HepG2 (cell line): Measurements from ENCODE around the gene GLDC. TPM values are rescaled to one million over a fixed set of nuclear protein-coding genes. Genes with fewer than 3 reads are reported as not detected.

Experiments used
- BHLHE40 ChIP-seq: IDR thresholded peaks from 2 replicates; pipeline ENCODE4 v1.6.1; 2011; ENCODE audit warnings: low read length, improper control_type of control experiment
- CENPT ChIP-seq: sonication (generic); formaldehyde crosslinking; IDR thresholded peaks from 2 replicates; pipeline ENCODE4 v1.8.0; 2022; ENCODE audit warnings: low read depth, mild to moderate bottlenecking, moderate library complexity, missing genetic modification reagents
- ESRRA ChIP-seq: sonication (generic); formaldehyde crosslinking; IDR thresholded peaks from 2 replicates; pipeline ENCODE4 v1.5.1; 2020; ENCODE audit warnings: mild to moderate bottlenecking, low read depth, missing genetic modification reagents
- HNRNPLL ChIP-seq: fragments of 200-400 bp; formaldehyde crosslinking; IDR thresholded peaks from 2 replicates; pipeline ENCODE4 v1.6.1; 2017; ENCODE audit warnings: mild to moderate bottlenecking, low read depth, low read length; ENCODE audit not compliant: poor library complexity, severe bottlenecking
- KLF9 ChIP-seq: IDR thresholded peaks from 2 replicates; pipeline ENCODE4 v1.6.1; 2016; ENCODE audit warnings: low read depth
- MAFF ChIP-seq: IDR thresholded peaks from 2 replicates; pipeline ENCODE4 v1.6.1; 2011; ENCODE audit warnings: low read depth, low read length, improper control_type of control experiment
- MAX ChIP-seq: IDR thresholded peaks from 2 replicates; pipeline ENCODE4 v1.6.1; 2012; ENCODE audit warnings: inconsistent platforms
- PHB2 ChIP-seq: fragments of 450-650 bp; IDR thresholded peaks from 2 replicates; pipeline ENCODE4 v1.6.1; 2018; ENCODE audit not compliant: partially characterized antibody
- POLR2G ChIP-seq: fragments of 200-400 bp; formaldehyde crosslinking; IDR thresholded peaks from 2 replicates; pipeline ENCODE4 v1.6.1; 2018; ENCODE audit warnings: mild to moderate bottlenecking, low read depth, low read length, moderate library complexity
- RCOR2 ChIP-seq: IDR thresholded peaks from 2 replicates; pipeline ENCODE4 v1.6.1; 2016; ENCODE audit warnings: missing biosample characterization, missing genetic modification reagents
- SSRP1 ChIP-seq: IDR thresholded peaks from 2 replicates; pipeline ENCODE4 v1.6.1; 2016; ENCODE audit warnings: control low read depth
- STAT6 ChIP-seq: sonication (generic); formaldehyde crosslinking; IDR thresholded peaks from 2 replicates; pipeline ENCODE4 v1.4.0; 2020; ENCODE audit warnings: missing genetic modification reagents, mild to moderate bottlenecking, borderline replicate concordance
- TCF7L2 ChIP-seq: IDR thresholded peaks from 2 replicates; pipeline ENCODE4 v1.6.1; 2011; ENCODE audit warnings: mild to moderate bottlenecking, low read depth, low read length, moderate library complexity
- TEAD2 ChIP-seq: sonication (generic); formaldehyde crosslinking; IDR thresholded peaks from 2 replicates; pipeline ENCODE4 v1.9.0; 2021; ENCODE audit warnings: missing genetic modification reagents
- TMF1 ChIP-seq: sonication (generic); formaldehyde crosslinking; IDR thresholded peaks from 2 replicates; pipeline ENCODE4 v1.8.1; 2022; ENCODE audit warnings: low read depth, missing genetic modification reagents
- ZBTB49 ChIP-seq: sonication (generic); formaldehyde crosslinking; IDR thresholded peaks from 2 replicates; pipeline ENCODE4 v1.4.0; 2020; ENCODE audit warnings: missing genetic modification reagents, borderline replicate concordance
- ZFP36 ChIP-seq: fragments of 150-350 bp; IDR thresholded peaks from 2 replicates; pipeline ENCODE4 v1.6.1; 2018; ENCODE audit warnings: borderline replicate concordance, low read length, low read depth; ENCODE audit not compliant: partially characterized antibody
- ZFP36L1 ChIP-seq: sonication (generic); formaldehyde crosslinking; IDR thresholded peaks from 2 replicates; pipeline ENCODE4 v1.8.0; 2022; ENCODE audit warnings: mild to moderate bottlenecking, missing genetic modification reagents, moderate library complexity
- ZNF556 ChIP-seq: sonication (generic); formaldehyde crosslinking; IDR thresholded peaks from 2 replicates; pipeline ENCODE4 v1.4.0; 2020; ENCODE audit warnings: mild to moderate bottlenecking, missing genetic modification reagents, borderline replicate concordance
- ZSCAN20 ChIP-seq: sonication (generic); formaldehyde crosslinking; IDR thresholded peaks from 2 replicates; pipeline ENCODE4 v1.4.0; 2020; ENCODE audit warnings: missing genetic modification reagents, mild to moderate bottlenecking, borderline replicate concordance
- ZSCAN31 ChIP-seq: sonication (generic); formaldehyde crosslinking; IDR thresholded peaks from 2 replicates; pipeline ENCODE4 v1.5.0; 2020; ENCODE audit warnings: low read depth, mild to moderate bottlenecking, missing genetic modification reagents
- polyA plus RNA-seq, 8 experiments: library from polyadenylated mRNA; depleted of rRNA in 3 of 8; stranded (reverse) in 7 of 8; unstranded in 1 of 8; fragments of >200 nt; fragmentation: Illumina TruSeq in 4 of 8; extraction: Trizol in 4 of 8; gene quantifications; 2 replicates each; pipeline versions ENCODE4 v1.2.1 to v1.2.3, GENCODE V29; 2011 to 2016; ENCODE audit warnings: low read depth in 4 of 8, missing spikeins in 1 of 8, mixed read lengths in 1 of 8; ENCODE audit not compliant: insufficient read depth in 1 of 8
- total RNA-seq, 5 experiments: library from RNA; depleted of rRNA; stranded (reverse); fragments of >200 nt; fragmentation: Illumina TruSeq; extraction: Trizol; gene quantifications; 2 replicates each; pipeline ENCODE4 v1.2.3, GENCODE V29; 2016; ENCODE audit warnings: low read depth in 1 of 5
- TF ChIP-seq, protein P1 (sequence below), 2 experiments: sonication (generic) in 1 of 2; formaldehyde crosslinking in 1 of 2; IDR thresholded peaks; 2 replicates each; pipeline versions ENCODE4 v1.4.0 to v1.6.1; 2018 to 2020; ENCODE audit warnings: missing genetic modification reagents in 2 of 2, borderline replicate concordance in 1 of 2, low read depth in 1 of 2, mild to moderate bottlenecking in 1 of 2, missing biosample characterization in 1 of 2

Gene GLDC
- total and polyA plus RNA-seq, 2 of the 13 experiments (the other 11 are each of a cell fraction or from before 2014, with no cell fraction given) = 59.3 to 115 TPM

GRCh38 chr9:6681147-6681956, 35.8 kb upstream of the GLDC start (continued):
- TF ChIP-seq STAT6 (CRISPR knock-in tag) (peak; percentile 97), SSRP1 (CRISPR knock-in tag) (no peak), ZFP36 (no peak), TMF1 (CRISPR knock-in tag) (peak; percentile 52; the same call in 1 of the 2 replicates), ZBTB49 (CRISPR knock-in tag) (no peak), HNRNPLL (peak; percentile 79), TCF7L2 (no peak), MAFF (no peak), ZFP36L1 (CRISPR knock-in tag) (peak; percentile 99), ZSCAN31 (CRISPR knock-in tag) (peak; percentile 82; the same call in 1 of the 2 replicates), MAX (peak; percentile 92), RCOR2 (CRISPR knock-in tag) (no peak), POLR2G (peak; percentile 95), PHB2 (no peak), BHLHE40 (peak; percentile 99), ZSCAN20 (CRISPR knock-in tag) (no peak; the same call in 1 of the 2 replicates), ZNF556 (CRISPR knock-in tag) (no peak), TEAD2 (CRISPR knock-in tag) (peak; percentile 10; the same call in 1 of the 2 replicates), CENPT (peak; percentile 92), KLF9 (peak; percentile 76; the same call in 1 of the 2 replicates), ESRRA (CRISPR knock-in tag) (peak; percentile 79)
- TF ChIP-seq, protein P1, sequence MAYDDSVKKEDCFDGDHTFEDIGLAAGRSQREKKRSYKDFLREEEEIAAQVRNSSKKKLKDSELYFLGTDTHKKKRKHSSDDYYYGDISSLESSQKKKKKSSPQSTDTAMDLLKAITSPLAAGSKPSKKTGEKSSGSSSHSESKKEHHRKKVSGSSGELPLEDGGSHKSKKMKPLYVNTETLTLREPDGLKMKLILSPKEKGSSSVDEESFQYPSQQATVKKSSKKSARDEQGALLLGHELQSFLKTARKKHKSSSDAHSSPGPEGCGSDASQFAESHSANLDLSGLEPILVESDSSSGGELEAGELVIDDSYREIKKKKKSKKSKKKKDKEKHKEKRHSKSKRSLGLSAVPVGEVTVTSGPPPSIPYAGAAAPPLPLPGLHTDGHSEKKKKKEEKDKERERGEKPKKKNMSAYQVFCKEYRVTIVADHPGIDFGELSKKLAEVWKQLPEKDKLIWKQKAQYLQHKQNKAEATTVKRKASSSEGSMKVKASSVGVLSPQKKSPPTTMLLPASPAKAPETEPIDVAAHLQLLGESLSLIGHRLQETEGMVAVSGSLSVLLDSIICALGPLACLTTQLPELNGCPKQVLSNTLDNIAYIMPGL (CRISPR knock-in tag; IDR thresholded peaks at IDR 0.05; ENCODE audit: borderline replicate concordance in 1 of 2, low read depth in 1 of 2) = peak; percentile 73 to 74; a peak in 2 of 4 replicates
